HepG2 (cell line): ENCODE results near the gene ULK3. TPM values are rescaled to one million over a fixed set of nuclear protein-coding genes. Genes with fewer than 3 reads are reported as not detected.

Experiments
- CREB1 ChIP-seq, 2 experiments: fragments of 450-650 bp in 1 of 2; IDR thresholded peaks; 2 replicates each; pipeline ENCODE4 v1.6.1; 2016 to 2017; ENCODE audit warnings: control low read depth in 1 of 2, mild to moderate bottlenecking in 1 of 2, missing compliant biosample characterization in 1 of 2, missing genetic modification characterization in 1 of 2
- EEA1 ChIP-seq: sonication (generic); formaldehyde crosslinking; IDR thresholded peaks from 2 replicates; pipeline ENCODE4 v1.5.1; 2020; ENCODE audit warnings: mild to moderate bottlenecking, missing genetic modification reagents, borderline replicate concordance
- ELF1 ChIP-seq: sonication (generic); formaldehyde crosslinking; IDR thresholded peaks from 2 replicates; pipeline ENCODE4 v1.4.0; 2020; ENCODE audit warnings: missing genetic modification reagents
- FOXC1 ChIP-seq: sonication (generic); formaldehyde crosslinking; IDR thresholded peaks from 2 replicates; pipeline ENCODE4 v1.8.0; 2022; ENCODE audit warnings: mild to moderate bottlenecking, missing genetic modification reagents, borderline replicate concordance
- NFYC ChIP-seq: IDR thresholded peaks from 2 replicates; pipeline ENCODE4 v1.6.1; 2016; ENCODE audit warnings: missing genetic modification reagents, missing compliant biosample characterization
- NR1H2 ChIP-seq: sonication (generic); formaldehyde crosslinking; IDR thresholded peaks from 2 replicates; pipeline ENCODE4 v1.8.1; 2022; ENCODE audit warnings: low read depth, missing genetic modification reagents, borderline replicate concordance
- PCBP1 ChIP-seq: fragments of 200-400 bp; formaldehyde crosslinking; IDR thresholded peaks from 2 replicates; pipeline ENCODE4 v1.6.1; 2017; ENCODE audit warnings: mild to moderate bottlenecking, low read depth, low read length, borderline replicate concordance
- PHF5A ChIP-seq: IDR thresholded peaks from one replicate; pipeline ENCODE4 v1.6.1; 2018; ENCODE audit warnings: low read depth, missing genetic modification reagents; ENCODE audit not compliant: unreplicated experiment
- RBM22 ChIP-seq: fragments of 200-400 bp; formaldehyde crosslinking; optimal IDR thresholded peaks from 2 replicates; pipeline ENCODE3; 2017; ENCODE audit warnings: mild to moderate bottlenecking, low read length, moderate library complexity
- SATB2 ChIP-seq: sonication (generic); formaldehyde crosslinking; IDR thresholded peaks from 2 replicates; pipeline ENCODE4 v1.5.0; 2020; ENCODE audit warnings: missing genetic modification reagents
- SNRNP70 ChIP-seq: fragments of 200-400 bp; formaldehyde crosslinking; IDR thresholded peaks from 2 replicates; pipeline ENCODE4 v1.6.1; 2017; ENCODE audit warnings: mild to moderate bottlenecking, low read depth, low read length, moderate library complexity
- ZC3H4 ChIP-seq: sonication (generic); formaldehyde crosslinking; IDR thresholded peaks from 2 replicates; pipeline ENCODE4 v1.4.0; 2020; ENCODE audit warnings: missing genetic modification reagents, borderline replicate concordance
- ZFY ChIP-seq: sonication (generic); formaldehyde crosslinking; IDR thresholded peaks from 2 replicates; pipeline ENCODE4 v1.4.0; 2020; ENCODE audit warnings: missing genetic modification reagents
- ZKSCAN5 ChIP-seq: sonication (generic); formaldehyde crosslinking; IDR thresholded peaks from 2 replicates; pipeline ENCODE4 v1.5.1; 2020; ENCODE audit warnings: mild to moderate bottlenecking, missing genetic modification reagents
- ZNF44 ChIP-seq: sonication (generic); formaldehyde crosslinking; IDR thresholded peaks from 2 replicates; pipeline ENCODE4 v1.5.1; 2020; ENCODE audit warnings: mild to moderate bottlenecking, missing genetic modification reagents
- ZNF616 ChIP-seq: sonication (generic); formaldehyde crosslinking; IDR thresholded peaks from 2 replicates; pipeline ENCODE4 v1.5.0; 2020; ENCODE audit warnings: low read depth, mild to moderate bottlenecking, missing genetic modification reagents
- ZNF704 ChIP-seq: sonication (generic); formaldehyde crosslinking; IDR thresholded peaks from 2 replicates; pipeline ENCODE4 v1.8.1; 2023; ENCODE audit warnings: mild to moderate bottlenecking, inconsistent platforms, moderate library complexity, missing genetic modification reagents, borderline replicate concordance
- ZSCAN31 ChIP-seq: sonication (generic); formaldehyde crosslinking; IDR thresholded peaks from 2 replicates; pipeline ENCODE4 v1.5.0; 2020; ENCODE audit warnings: low read depth, mild to moderate bottlenecking, missing genetic modification reagents
- polyA plus RNA-seq, 8 experiments: library from polyadenylated mRNA; depleted of rRNA in 3 of 8; stranded (reverse) in 7 of 8; unstranded in 1 of 8; fragments of >200 nt; fragmentation: Illumina TruSeq in 4 of 8; extraction: Trizol in 4 of 8; gene quantifications; 2 replicates each; pipeline versions ENCODE4 v1.2.1 to v1.2.3, GENCODE V29; 2011 to 2016; ENCODE audit warnings: low read depth in 4 of 8, missing spikeins in 1 of 8, mixed read lengths in 1 of 8; ENCODE audit not compliant: insufficient read depth in 1 of 8
- total RNA-seq, 5 experiments: library from RNA; depleted of rRNA; stranded (reverse); fragments of >200 nt; fragmentation: Illumina TruSeq; extraction: Trizol; gene quantifications; 2 replicates each; pipeline ENCODE4 v1.2.3, GENCODE V29; 2016; ENCODE audit warnings: low read depth in 1 of 5
- TF ChIP-seq, protein P1 (sequence below): sonication (generic); formaldehyde crosslinking; IDR thresholded peaks from 2 replicates; pipeline ENCODE4 v1.4.0; 2020; ENCODE audit warnings: missing genetic modification reagents
- TF ChIP-seq, protein P2 (sequence below): IDR thresholded peaks from 2 replicates; pipeline ENCODE4 v1.6.1; 2016
- TF ChIP-seq, protein P3 (sequence below): sonication (generic); formaldehyde crosslinking; IDR thresholded peaks from 2 replicates; pipeline ENCODE4 v1.4.0; 2020; ENCODE audit warnings: mild to moderate bottlenecking, missing genetic modification reagents

Gene ULK3
- total and polyA plus RNA-seq, 2 of the 13 experiments (the other 11 are each of a cell fraction or from before 2014, with no cell fraction given) = 15.2 to 23.7 TPM

GRCh38 chr15:74842581-74843444, at the start of gene ULK3 (continued):
- TF ChIP-seq, protein P1, sequence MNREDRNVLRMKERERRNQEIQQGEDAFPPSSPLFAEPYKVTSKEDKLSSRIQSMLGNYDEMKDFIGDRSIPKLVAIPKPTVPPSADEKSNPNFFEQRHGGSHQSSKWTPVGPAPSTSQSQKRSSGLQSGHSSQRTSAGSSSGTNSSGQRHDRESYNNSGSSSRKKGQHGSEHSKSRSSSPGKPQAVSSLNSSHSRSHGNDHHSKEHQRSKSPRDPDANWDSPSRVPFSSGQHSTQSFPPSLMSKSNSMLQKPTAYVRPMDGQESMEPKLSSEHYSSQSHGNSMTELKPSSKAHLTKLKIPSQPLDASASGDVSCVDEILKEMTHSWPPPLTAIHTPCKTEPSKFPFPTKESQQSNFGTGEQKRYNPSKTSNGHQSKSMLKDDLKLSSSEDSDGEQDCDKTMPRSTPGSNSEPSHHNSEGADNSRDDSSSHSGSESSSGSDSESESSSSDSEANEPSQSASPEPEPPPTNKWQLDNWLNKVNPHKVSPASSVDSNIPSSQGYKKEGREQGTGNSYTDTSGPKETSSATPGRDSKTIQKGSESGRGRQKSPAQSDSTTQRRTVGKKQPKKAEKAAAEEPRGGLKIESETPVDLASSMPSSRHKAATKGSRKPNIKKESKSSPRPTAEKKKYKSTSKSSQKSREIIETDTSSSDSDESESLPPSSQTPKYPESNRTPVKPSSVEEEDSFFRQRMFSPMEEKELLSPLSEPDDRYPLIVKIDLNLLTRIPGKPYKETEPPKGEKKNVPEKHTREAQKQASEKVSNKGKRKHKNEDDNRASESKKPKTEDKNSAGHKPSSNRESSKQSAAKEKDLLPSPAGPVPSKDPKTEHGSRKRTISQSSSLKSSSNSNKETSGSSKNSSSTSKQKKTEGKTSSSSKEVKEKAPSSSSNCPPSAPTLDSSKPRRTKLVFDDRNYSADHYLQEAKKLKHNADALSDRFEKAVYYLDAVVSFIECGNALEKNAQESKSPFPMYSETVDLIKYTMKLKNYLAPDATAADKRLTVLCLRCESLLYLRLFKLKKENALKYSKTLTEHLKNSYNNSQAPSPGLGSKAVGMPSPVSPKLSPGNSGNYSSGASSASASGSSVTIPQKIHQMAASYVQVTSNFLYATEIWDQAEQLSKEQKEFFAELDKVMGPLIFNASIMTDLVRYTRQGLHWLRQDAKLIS (CRISPR knock-in tag) = no peak
- TF ChIP-seq SNRNP70 (no peak), PCBP1 (no peak), ZNF704 (CRISPR knock-in tag) (peak; percentile 60; the same call in 1 of the 2 replicates), SATB2 (CRISPR knock-in tag) (no peak), ZFY (peak; percentile 68), FOXC1 (peak; percentile 69; the same call in 1 of the 2 replicates), ZC3H4 (CRISPR knock-in tag) (no peak), EEA1 (CRISPR knock-in tag) (no peak), RBM22 (peak; percentile 77), ZSCAN31 (CRISPR knock-in tag) (peak; percentile 83), ZNF616 (CRISPR knock-in tag) (0 out of 2 replicates have a peak, but pooled peaks have one; percentile 43), PHF5A (no peak), NR1H2 (CRISPR knock-in tag) (no peak), ELF1 (no peak), ZNF44 (no peak), CREB1 (IDR thresholded peaks at IDR 0.05) (no peak), CREB1 (CRISPR knock-in tag; IDR thresholded peaks at IDR 0.05) (no peak), ZKSCAN5 (CRISPR knock-in tag) (no peak), NFYC (CRISPR knock-in tag) (peak; percentile 49)
- TF ChIP-seq, protein P2, sequence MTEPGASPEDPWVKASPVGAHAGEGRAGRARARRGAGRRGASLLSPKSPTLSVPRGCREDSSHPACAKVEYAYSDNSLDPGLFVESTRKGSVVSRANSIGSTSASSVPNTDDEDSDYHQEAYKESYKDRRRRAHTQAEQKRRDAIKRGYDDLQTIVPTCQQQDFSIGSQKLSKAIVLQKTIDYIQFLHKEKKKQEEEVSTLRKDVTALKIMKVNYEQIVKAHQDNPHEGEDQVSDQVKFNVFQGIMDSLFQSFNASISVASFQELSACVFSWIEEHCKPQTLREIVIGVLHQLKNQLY (CRISPR knock-in tag) = no peak
- TF ChIP-seq, protein P3, sequence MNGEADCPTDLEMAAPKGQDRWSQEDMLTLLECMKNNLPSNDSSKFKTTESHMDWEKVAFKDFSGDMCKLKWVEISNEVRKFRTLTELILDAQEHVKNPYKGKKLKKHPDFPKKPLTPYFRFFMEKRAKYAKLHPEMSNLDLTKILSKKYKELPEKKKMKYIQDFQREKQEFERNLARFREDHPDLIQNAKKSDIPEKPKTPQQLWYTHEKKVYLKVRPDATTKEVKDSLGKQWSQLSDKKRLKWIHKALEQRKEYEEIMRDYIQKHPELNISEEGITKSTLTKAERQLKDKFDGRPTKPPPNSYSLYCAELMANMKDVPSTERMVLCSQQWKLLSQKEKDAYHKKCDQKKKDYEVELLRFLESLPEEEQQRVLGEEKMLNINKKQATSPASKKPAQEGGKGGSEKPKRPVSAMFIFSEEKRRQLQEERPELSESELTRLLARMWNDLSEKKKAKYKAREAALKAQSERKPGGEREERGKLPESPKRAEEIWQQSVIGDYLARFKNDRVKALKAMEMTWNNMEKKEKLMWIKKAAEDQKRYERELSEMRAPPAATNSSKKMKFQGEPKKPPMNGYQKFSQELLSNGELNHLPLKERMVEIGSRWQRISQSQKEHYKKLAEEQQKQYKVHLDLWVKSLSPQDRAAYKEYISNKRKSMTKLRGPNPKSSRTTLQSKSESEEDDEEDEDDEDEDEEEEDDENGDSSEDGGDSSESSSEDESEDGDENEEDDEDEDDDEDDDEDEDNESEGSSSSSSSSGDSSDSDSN (CRISPR knock-in tag) = peak; percentile 59
